ENCODE measurements around the gene ZSCAN20.

GRCh38 chr1:33537885-33538284 is 65.4 kb downstream of the ZSCAN20 start:
- TF ChIP-seq CEBPB (IDR thresholded peaks at IDR 0.05; ENCODE audit: low read depth, low read length) (no peak), RFX5 (IDR thresholded peaks at IDR 0.05; ENCODE audit: low read depth, low read length) (no peak), MAZ (IDR thresholded peaks at IDR 0.05; ENCODE audit: borderline replicate concordance, low read depth, low read length) (no peak), ELK1 (IDR thresholded peaks at IDR 0.05; ENCODE audit: borderline replicate concordance, low read depth, low read length) (no peak), RAD21 (IDR thresholded peaks at IDR 0.05; ENCODE audit: low read length) (no peak), CHD1 (IDR thresholded peaks at IDR 0.05; ENCODE audit: low read depth, low read length) (no peak), SMC3 (IDR thresholded peaks at IDR 0.05; ENCODE audit: low read depth, low read length) (no peak)
- TF ChIP-seq, protein P1, sequence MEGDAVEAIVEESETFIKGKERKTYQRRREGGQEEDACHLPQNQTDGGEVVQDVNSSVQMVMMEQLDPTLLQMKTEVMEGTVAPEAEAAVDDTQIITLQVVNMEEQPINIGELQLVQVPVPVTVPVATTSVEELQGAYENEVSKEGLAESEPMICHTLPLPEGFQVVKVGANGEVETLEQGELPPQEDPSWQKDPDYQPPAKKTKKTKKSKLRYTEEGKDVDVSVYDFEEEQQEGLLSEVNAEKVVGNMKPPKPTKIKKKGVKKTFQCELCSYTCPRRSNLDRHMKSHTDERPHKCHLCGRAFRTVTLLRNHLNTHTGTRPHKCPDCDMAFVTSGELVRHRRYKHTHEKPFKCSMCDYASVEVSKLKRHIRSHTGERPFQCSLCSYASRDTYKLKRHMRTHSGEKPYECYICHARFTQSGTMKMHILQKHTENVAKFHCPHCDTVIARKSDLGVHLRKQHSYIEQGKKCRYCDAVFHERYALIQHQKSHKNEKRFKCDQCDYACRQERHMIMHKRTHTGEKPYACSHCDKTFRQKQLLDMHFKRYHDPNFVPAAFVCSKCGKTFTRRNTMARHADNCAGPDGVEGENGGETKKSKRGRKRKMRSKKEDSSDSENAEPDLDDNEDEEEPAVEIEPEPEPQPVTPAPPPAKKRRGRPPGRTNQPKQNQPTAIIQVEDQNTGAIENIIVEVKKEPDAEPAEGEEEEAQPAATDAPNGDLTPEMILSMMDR (conservative IDR thresholded peaks at IDR 0.05; ENCODE audit: low read depth, low read length): no peak

Measured in IMR-90 (cell line).